Measurements from ENCODE around the gene KCNIP1.

KCNIP1 gene

GRCh38 chr5:170633235-170634081 lies 129.6 kb downstream of the KCNIP1 start (continued):
- TF ChIP-seq TSHZ1 (tag by site-specific recombination; IDR thresholded peaks at IDR 0.05; ENCODE audit: borderline replicate concordance), result no peak
- peak; percentile 49 for TF ChIP-seq ZNF600 (tag by site-specific recombination; IDR thresholded peaks at IDR 0.05)
- TF ChIP-seq ZNF184 (tag by site-specific recombination; IDR thresholded peaks at IDR 0.05), result no peak
- TF ChIP-seq ZNF2 (tag by site-specific recombination; IDR thresholded peaks at IDR 0.05), result 0 out of 2 replicates have a peak, but pooled peaks have one; percentile 59
- TF ChIP-seq MYNN (tag by site-specific recombination; IDR thresholded peaks at IDR 0.05; ENCODE audit: borderline replicate concordance), result no peak
- 0 out of 2 replicates have a peak, but pooled peaks have one; percentile 8 for TF ChIP-seq EGR2 (tag by site-specific recombination; IDR thresholded peaks at IDR 0.05; ENCODE audit: low read depth)
- TF ChIP-seq ZNF501 (tag by site-specific recombination; IDR thresholded peaks at IDR 0.05), result 0 out of 2 replicates have a peak, but pooled peaks have one; percentile 9
- no peak for TF ChIP-seq ZNF148 (tag by site-specific recombination; IDR thresholded peaks at IDR 0.05; ENCODE audit: borderline replicate concordance)
- TF ChIP-seq ZBTB48 (tag by site-specific recombination; IDR thresholded peaks at IDR 0.05), result no peak
- TF ChIP-seq ZNF48 (tag by site-specific recombination; IDR thresholded peaks at IDR 0.05), result no peak
- TF ChIP-seq ZNF707 (tag by site-specific recombination; IDR thresholded peaks at IDR 0.05), result no peak
- TF ChIP-seq ZNF24 (tag by site-specific recombination; IDR thresholded peaks at IDR 0.05), result no peak
- TF ChIP-seq ZNF112 (tag by site-specific recombination; IDR thresholded peaks at IDR 0.05), result no peak
- TF ChIP-seq, protein P1, sequence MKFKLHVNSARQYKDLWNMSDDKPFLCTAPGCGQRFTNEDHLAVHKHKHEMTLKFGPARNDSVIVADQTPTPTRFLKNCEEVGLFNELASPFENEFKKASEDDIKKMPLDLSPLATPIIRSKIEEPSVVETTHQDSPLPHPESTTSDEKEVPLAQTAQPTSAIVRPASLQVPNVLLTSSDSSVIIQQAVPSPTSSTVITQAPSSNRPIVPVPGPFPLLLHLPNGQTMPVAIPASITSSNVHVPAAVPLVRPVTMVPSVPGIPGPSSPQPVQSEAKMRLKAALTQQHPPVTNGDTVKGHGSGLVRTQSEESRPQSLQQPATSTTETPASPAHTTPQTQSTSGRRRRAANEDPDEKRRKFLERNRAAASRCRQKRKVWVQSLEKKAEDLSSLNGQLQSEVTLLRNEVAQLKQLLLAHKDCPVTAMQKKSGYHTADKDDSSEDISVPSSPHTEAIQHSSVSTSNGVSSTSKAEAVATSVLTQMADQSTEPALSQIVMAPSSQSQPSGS (tag by site-specific recombination; IDR thresholded peaks at IDR 0.05; ENCODE audit: low read depth), result no peak
- TF ChIP-seq SETDB1 (IDR thresholded peaks at IDR 0.05; ENCODE audit: insufficient read length, low read length), result no peak
- TF ChIP-seq ZNF776 (tag by site-specific recombination; IDR thresholded peaks at IDR 0.05; ENCODE audit: borderline replicate concordance), result no peak
- peak; percentile 23 for TF ChIP-seq ZBTB26 (tag by site-specific recombination; optimal IDR thresholded peaks at IDR 0.05)
- 0 out of 2 replicates have a peak, but pooled peaks have one; percentile 20 for TF ChIP-seq KLF9 (tag by site-specific recombination; IDR thresholded peaks at IDR 0.05; ENCODE audit: low read depth)
- no peak for TF ChIP-seq ZNF747 (tag by site-specific recombination; IDR thresholded peaks at IDR 0.05)
- no peak for TF ChIP-seq GLI4 (tag by site-specific recombination; IDR thresholded peaks at IDR 0.05)

Measured in HEK293 (cell line).